Measurements from ENCODE around the gene LRRFIP2.
A peak's percentile ranks its signal among the peaks of the same experiment; 100 is the strongest.
"Not testable (repeated sequence)": the region's sequence is repeated elsewhere in the genome, so short reads cannot be mapped to it uniquely, and the experiment has no call there.

Gene LRRFIP2

DNA sequence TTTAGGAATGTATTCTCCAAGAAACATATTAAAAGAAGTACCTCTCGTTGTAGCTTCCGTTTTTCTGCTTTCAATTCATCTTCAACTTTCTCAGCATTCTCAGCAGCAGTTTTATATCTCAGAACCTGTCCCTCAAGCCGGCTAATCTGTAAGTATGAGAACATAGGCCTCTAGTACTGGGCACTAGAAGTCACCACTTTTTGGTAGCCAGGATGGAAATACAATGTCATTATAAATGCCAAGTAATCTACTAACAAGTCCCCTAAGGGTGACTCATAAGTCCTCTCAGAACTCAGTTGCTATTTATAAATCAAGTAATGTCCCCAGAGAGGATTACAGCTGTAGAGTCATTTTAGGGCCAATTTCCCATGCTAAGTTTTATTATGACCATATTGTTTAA is 120.0 kb downstream of the LRRFIP2 start:
- no peak overlapping the region; the same call in 1 of the 2 replicates for H3K4me3 ChIP-seq (ENCODE audit: low read depth, low read length)
- peak; percentile 54 for DNase-seq (ENCODE audit: low read depth)
- TF ChIP-seq, protein P1, sequence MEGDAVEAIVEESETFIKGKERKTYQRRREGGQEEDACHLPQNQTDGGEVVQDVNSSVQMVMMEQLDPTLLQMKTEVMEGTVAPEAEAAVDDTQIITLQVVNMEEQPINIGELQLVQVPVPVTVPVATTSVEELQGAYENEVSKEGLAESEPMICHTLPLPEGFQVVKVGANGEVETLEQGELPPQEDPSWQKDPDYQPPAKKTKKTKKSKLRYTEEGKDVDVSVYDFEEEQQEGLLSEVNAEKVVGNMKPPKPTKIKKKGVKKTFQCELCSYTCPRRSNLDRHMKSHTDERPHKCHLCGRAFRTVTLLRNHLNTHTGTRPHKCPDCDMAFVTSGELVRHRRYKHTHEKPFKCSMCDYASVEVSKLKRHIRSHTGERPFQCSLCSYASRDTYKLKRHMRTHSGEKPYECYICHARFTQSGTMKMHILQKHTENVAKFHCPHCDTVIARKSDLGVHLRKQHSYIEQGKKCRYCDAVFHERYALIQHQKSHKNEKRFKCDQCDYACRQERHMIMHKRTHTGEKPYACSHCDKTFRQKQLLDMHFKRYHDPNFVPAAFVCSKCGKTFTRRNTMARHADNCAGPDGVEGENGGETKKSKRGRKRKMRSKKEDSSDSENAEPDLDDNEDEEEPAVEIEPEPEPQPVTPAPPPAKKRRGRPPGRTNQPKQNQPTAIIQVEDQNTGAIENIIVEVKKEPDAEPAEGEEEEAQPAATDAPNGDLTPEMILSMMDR (IDR thresholded peaks at IDR 0.05; ENCODE audit: insufficient read depth, low read depth, low read length, missing control alignments), result no peak

DNA sequence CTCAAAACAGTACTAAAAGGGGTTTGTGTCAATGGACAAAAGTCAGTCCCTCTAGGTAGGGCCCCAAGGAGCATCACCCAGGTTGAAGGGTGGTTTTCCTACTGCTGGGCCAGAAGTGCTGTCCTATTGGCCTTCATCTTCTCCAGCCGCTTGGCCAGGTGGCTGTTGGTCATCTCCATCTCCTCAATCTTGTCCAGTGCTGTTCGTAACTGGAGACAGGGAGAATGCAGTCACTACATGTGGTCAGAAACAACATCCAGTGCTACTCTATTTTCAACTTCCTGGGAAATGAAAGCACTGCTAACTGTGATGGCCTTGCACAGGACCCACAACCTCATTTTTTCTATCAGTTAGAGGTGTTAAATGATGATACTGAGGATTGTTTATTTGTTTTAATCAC is 120.6 kb downstream of the LRRFIP2 start:
- H3K4me3 ChIP-seq (ENCODE audit: low read depth, low read length), result no peak overlapping the region
- TF ChIP-seq, protein P1 (IDR thresholded peaks at IDR 0.05; ENCODE audit: insufficient read depth, low read depth, low read length, missing control alignments), result no peak
- DNase-seq (ENCODE audit: low read depth), result no peak

DNA sequence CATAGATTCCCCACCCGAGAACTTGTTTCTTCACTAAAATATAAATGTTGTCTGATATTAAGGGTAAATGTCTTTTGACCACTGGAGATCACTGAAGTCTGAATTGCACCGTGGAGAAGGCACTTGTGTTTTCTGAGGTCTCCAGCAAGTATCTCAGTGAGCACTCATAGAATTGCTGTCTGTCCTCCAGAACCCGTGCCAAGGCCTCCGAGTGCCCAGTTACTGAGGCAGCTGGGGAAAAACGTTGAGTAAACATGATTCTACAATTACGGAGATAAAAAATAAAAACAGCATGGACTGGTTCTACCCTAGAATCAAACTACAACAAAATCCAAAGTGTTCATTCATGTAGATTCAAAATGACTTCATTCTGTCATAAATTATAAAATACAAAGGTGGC is 121.0 kb downstream of the LRRFIP2 start:
- TF ChIP-seq, protein P1 (IDR thresholded peaks at IDR 0.05; ENCODE audit: insufficient read depth, low read depth, low read length, missing control alignments), result no peak
- no peak overlapping the region for H3K4me3 ChIP-seq (ENCODE audit: low read depth, low read length)
- no peak for DNase-seq (ENCODE audit: low read depth)

DNA sequence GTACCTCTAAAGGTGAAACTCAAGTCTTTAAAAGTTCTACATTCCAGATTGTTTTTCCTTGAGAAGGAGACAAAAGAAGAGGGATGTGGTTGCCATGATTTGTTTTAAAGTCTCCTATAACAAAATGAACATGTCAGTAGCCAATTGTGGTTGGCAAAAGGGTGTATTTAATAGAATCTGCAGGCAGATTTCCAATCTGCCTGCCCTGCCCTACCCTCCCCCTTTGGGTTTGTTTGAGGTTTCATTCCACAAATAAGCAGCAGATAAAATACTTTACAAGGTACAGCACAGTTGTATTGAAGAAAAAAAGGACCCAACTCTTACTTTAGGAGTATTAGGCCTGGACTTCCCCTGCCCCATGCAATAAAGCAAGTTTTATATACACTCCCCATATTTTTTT is 121.5 kb downstream of the LRRFIP2 start:
- no peak for DNase-seq (ENCODE audit: low read depth)
- TF ChIP-seq, protein P1 (IDR thresholded peaks at IDR 0.05; ENCODE audit: insufficient read depth, low read depth, low read length, missing control alignments), result no peak
- no peak overlapping the region for H3K4me3 ChIP-seq (ENCODE audit: low read depth, low read length)

DNA sequence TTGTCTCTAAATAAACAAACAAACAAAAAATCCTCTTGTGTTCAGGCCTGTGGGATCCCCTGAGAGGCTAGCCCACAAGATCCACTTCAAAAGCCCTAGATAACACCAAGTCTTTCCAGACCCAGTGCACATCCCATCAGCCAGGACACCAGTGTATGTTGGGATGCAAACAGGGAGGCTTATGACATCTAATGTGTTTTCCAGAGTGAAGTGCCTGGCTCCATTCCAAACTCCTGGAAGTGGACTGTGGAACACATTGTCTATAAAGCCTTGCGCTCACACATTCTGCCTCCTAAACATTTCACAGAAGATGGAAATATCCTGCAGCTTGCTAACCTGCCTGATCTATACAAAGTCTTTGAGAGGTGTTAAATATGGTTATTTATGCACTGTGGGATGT is 124.1 kb downstream of the LRRFIP2 start:
- DNase-seq (ENCODE audit: low read depth), result no peak
- TF ChIP-seq, protein P1 (IDR thresholded peaks at IDR 0.05; ENCODE audit: insufficient read depth, low read depth, low read length, missing control alignments), result no peak
- H3K4me3 ChIP-seq (ENCODE audit: low read depth, low read length), result no peak overlapping the region

DNA sequence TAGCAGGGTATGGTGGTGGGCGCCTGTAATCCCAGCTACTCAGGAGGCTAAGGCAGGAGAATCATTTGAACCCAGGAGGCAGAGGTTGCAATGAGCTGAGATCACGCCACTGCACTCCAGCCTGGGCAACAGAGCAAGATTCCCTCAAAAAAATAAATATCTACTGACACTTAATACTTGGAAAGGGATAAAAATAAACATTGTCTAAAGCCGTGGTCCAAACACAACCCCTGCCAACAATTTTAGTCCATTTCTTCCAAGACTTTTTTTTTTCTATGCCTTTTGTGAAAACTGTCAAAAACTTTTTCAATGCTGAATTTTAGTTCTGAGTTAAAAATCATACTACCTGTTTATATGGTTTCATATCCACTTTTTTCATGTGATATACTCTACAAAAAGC is 131.7 kb downstream of the LRRFIP2 start:
- DNase-seq (ENCODE audit: low read depth); H3K4me3 ChIP-seq (ENCODE audit: low read depth, low read length): not testable (repeated sequence)

DNA sequence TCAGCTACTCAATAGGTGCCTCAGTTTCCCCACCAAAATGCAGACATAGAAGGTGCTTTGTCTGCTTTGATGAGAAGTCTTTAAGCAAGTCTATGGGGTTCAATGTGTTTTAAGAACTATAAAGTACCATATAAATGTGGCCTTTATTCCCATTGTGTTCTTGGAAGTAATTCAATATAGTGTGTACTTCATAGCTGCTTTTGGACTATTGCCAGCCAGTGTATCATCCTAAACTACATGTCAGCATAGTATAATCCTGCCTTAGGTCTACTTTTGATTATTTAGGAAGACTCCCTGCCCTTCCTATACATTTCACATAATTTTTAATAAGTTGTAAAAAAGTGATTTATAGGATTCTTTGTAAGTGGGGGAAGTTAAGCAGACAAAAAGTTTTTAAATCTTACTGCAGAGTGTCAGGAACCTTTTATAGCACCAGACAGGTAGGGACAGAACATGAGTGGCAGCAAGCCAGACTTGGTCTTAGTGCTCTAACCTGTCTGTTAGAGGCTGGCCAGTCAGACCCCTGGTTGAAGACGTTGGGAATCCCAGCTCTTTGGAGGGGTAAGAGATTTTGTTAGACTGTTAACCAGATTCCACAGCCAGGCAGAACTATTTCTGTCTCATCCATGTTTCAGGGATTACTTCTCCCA is 132.7 kb downstream of the LRRFIP2 start:
- no peak overlapping the region for H3K4me3 ChIP-seq (ENCODE audit: low read depth, low read length)
- TF ChIP-seq, protein P1 (IDR thresholded peaks at IDR 0.05; ENCODE audit: insufficient read depth, low read depth, low read length, missing control alignments), result no peak
- no peak for DNase-seq (ENCODE audit: low read depth)

Data from GM12865 (cell line).